SK-N-SH (cell line): ENCODE results near the gene KLHL42. TPM values are rescaled to one million over a fixed set of nuclear protein-coding genes. Genes with fewer than 3 reads are reported as not detected.

ENCODE experiments used
- CTCF ChIA-PET: fragments of 300-600, 350-600 bp; formaldehyde crosslinking; extraction: SDS; loops from one replicate; lab custom pipeline; 2021; lab: Yijun Ruan, JAX
- POLR2A ChIA-PET: fragments of 350-600 bp; sonication (Branson Sonifier 250); formaldehyde crosslinking; extraction: SDS; loops from one replicate; lab custom pipeline; 2020; ENCODE audit warnings: antibody characterized with exemption, inconsistent platforms; lab: Yijun Ruan, JAX
- DNase-seq: peaks from one replicate; pipeline ENCODE4 v3.0.0; 2012
- H2AFZ ChIP-seq: fragments of 200-600 bp; sonication (generic); 2 replicates; pipeline ENCODE4 v1.8.1; 2016; ENCODE audit warnings: antibody characterized with exemption, mild to moderate bottlenecking, low read depth
- H3F3A ChIP-seq: fragments of 200-600 bp; sonication (generic); replicated peaks from 2 replicates; pipeline ENCODE3; 2016; ENCODE audit warnings: antibody characterized with exemption, mild to moderate bottlenecking; ENCODE audit not compliant: insufficient read depth
- H3K27ac ChIP-seq, 2 experiments: fragments of 200-500 bp in 1 of 2; fragments of 200-600 bp in 1 of 2; sonication (Bioruptor generic) in 1 of 2; sonication (generic), shearing (Covaris generic) in 1 of 2; 2 replicates each; pipeline versions ENCODE4 v1.5.1 to v1.6.1; 2014 to 2016; ENCODE audit warnings: low read depth in 2 of 2, inconsistent platforms in 1 of 2, low read length in 1 of 2, mild to moderate bottlenecking in 1 of 2, mixed read lengths in 1 of 2
- H3K27me3 ChIP-seq: fragments of 200-600 bp; sonication (generic), shearing (Covaris generic); 2 replicates; pipeline ENCODE4 v1.6.1; 2016; ENCODE audit warnings: mixed run types; ENCODE audit not compliant: insufficient read depth
- H3K36me3 ChIP-seq, 2 experiments: fragments of 200-500 bp in 1 of 2; fragments of 200-600 bp in 1 of 2; sonication (Bioruptor generic) in 1 of 2; sonication (generic) in 1 of 2; replicated peaks in 1 of 2; 2 replicates each; pipeline versions ENCODE3 to v1.5.1; 2014 to 2016; ENCODE audit warnings: low read length in 1 of 2, mild to moderate bottlenecking in 1 of 2; ENCODE audit not compliant: insufficient read depth in 2 of 2, control insufficient read depth in 1 of 2
- H3K4me1 ChIP-seq, 2 experiments: fragments of 200-500 bp in 1 of 2; fragments of 200-600 bp in 1 of 2; sonication (Bioruptor generic) in 1 of 2; sonication (generic), shearing (Covaris generic) in 1 of 2; 2 replicates each; pipeline versions ENCODE4 v1.5.1 to v1.6.1; 2014 to 2016; ENCODE audit warnings: low read depth in 1 of 2, low read length in 1 of 2, mixed run types in 1 of 2; ENCODE audit not compliant: insufficient read depth in 2 of 2, control insufficient read depth in 1 of 2
- H3K4me2 ChIP-seq: fragments of 200-600 bp; sonication (generic), shearing (Covaris generic); 2 replicates; pipeline ENCODE4 v1.6.1; 2017; ENCODE audit warnings: mixed run types
- H3K4me3 ChIP-seq, 2 experiments: fragments of 200-500 bp in 1 of 2; fragments of 200-600 bp in 1 of 2; sonication (Bioruptor generic) in 1 of 2; sonication (generic), shearing (Covaris generic) in 1 of 2; 2 replicates each; pipeline versions ENCODE4 v1.5.1 to v1.8.1; 2014 to 2016; ENCODE audit warnings: low read depth in 2 of 2, inconsistent platforms in 1 of 2, low read length in 1 of 2, mild to moderate bottlenecking in 1 of 2, mixed read lengths in 1 of 2, moderate library complexity in 1 of 2
- H3K79me2 ChIP-seq: fragments of 200-600 bp; sonication (generic); 2 replicates; pipeline ENCODE4 v1.8.1; 2017; ENCODE audit warnings: mild to moderate bottlenecking; ENCODE audit not compliant: insufficient read depth
- H3K9ac ChIP-seq: fragments of 200-600 bp; sonication (generic); 2 replicates; pipeline ENCODE4 v1.6.1; 2017; ENCODE audit warnings: mixed run types
- H3K9me2 ChIP-seq: fragments of 200-600 bp; sonication (generic); 2 replicates; pipeline ENCODE4 v1.6.1; 2017; ENCODE audit warnings: mixed run types
- H3K9me3 ChIP-seq: fragments of 200-600 bp; sonication (generic); 2 replicates; pipeline ENCODE4 v1.6.1; 2017; ENCODE audit warnings: mixed run types, mild to moderate bottlenecking, moderate library complexity
- H4K20me1 ChIP-seq: fragments of 200-600 bp; sonication (generic); 2 replicates; pipeline ENCODE4 v1.6.1; 2017; ENCODE audit warnings: mild to moderate bottlenecking, mixed run types; ENCODE audit not compliant: insufficient read depth
- CHD2 ChIP-seq: fragments of 150-350 bp; IDR thresholded peaks from 2 replicates; pipeline ENCODE4 v1.6.1; 2018; ENCODE audit warnings: low read length; ENCODE audit not compliant: partially characterized antibody
- EP300 ChIP-seq, 2 experiments: IDR thresholded peaks; 2 replicates each; pipeline versions ENCODE4 v1.4.0 to v1.6.1; 2012; ENCODE audit warnings: borderline replicate concordance in 1 of 2, low read depth in 1 of 2, low read length in 1 of 2
- EZH2phosphoT487 ChIP-seq: fragments of 200-600 bp; sonication (generic); IDR thresholded peaks from 2 replicates; pipeline ENCODE4 v1.6.1; 2017; ENCODE audit warnings: low read depth, mixed run types, mild to moderate bottlenecking, antibody characterized with exemption, moderate library complexity, borderline replicate concordance
- FOSL2 ChIP-seq: IDR thresholded peaks from 2 replicates; pipeline ENCODE4 v1.4.0; 2012; ENCODE audit warnings: low read depth, mild to moderate bottlenecking, moderate library complexity, borderline replicate concordance
- GABPA ChIP-seq: IDR thresholded peaks from 2 replicates; pipeline ENCODE4 v1.4.0; 2012; ENCODE audit warnings: low read depth, mild to moderate bottlenecking
- IRF3 ChIP-seq: fragments of 150-350 bp; IDR thresholded peaks from 2 replicates; pipeline ENCODE4 v1.6.1; 2016; ENCODE audit warnings: mild to moderate bottlenecking, low read depth, low read length
- JUND ChIP-seq: IDR thresholded peaks from 2 replicates; pipeline ENCODE4 v1.4.0; 2012
- RAD21 ChIP-seq: IDR thresholded peaks from 2 replicates; pipeline ENCODE4 v1.6.1; 2012; ENCODE audit warnings: mild to moderate bottlenecking, low read length
- RFX5 ChIP-seq: IDR thresholded peaks from 2 replicates; pipeline ENCODE4 v1.6.1; 2012; ENCODE audit warnings: mild to moderate bottlenecking, improper control_type of control experiment, low read length
- WGBS: methylation state at CpG from one replicate; pipeline ENCODE4 v1.1.6; 2017; ENCODE audit warnings: low lambda C conversion rate; 5-methylcytosine and 5-hydroxymethylcytosine counted together
- polyA plus RNA-seq, 3 experiments: library from polyadenylated mRNA; depleted of rRNA; stranded (reverse); fragments of >200 nt; gene quantifications; 2 replicates each; pipeline ENCODE4 v1.2.3, GENCODE V29; 2012
- TF ChIP-seq, protein P1 (sequence below): IDR thresholded peaks from 2 replicates; pipeline ENCODE4 v1.6.1; 2012; ENCODE audit warnings: mild to moderate bottlenecking, low read depth, low read length, moderate library complexity
- TF ChIP-seq, protein P2 (sequence below): IDR thresholded peaks from 2 replicates; pipeline ENCODE4 v1.4.0; 2012; ENCODE audit warnings: low read depth

The KLHL42 gene
- polyA plus RNA-seq, 1 of the 3 experiments (the other 2 are of a cell fraction) = 11.7 TPM

GRCh38 chr12:27812502-27812901 is 32.5 kb downstream of the KLHL42 start:
- H3K4me3 ChIP-seq = no peak overlapping the region
- no peaks in the 10 kb centered on the region for H3K36me3 ChIP-seq
- no peak overlapping the region for H3K27ac ChIP-seq
- H3K27me3 ChIP-seq = no peaks in the 10 kb centered on the region
- peaks cover 0 to 5% of the 10 kb centered on the region in 2 experiments; a peak in 1 of 4 replicates for H3K4me1 ChIP-seq
- ChIA-PET CTCF (no interaction called here), POLR2A (interaction anchor here (2.0 kb wide), 1 partner anchor 33 kb away, joined by 11 read pairs; the partner anchor contains the start of genes KLHL42 and MANSC4)
- no peak overlapping the region for H2AFZ ChIP-seq
- no peaks in the 10 kb centered on the region for H4K20me1 ChIP-seq
- H3K79me2 ChIP-seq = no peaks in the 10 kb centered on the region
- H3K9ac ChIP-seq = no peak overlapping the region
- H3K9me2 ChIP-seq = no peaks in the 10 kb centered on the region
- no peak for DNase-seq
- no peaks in the 10 kb centered on the region for H3K9me3 ChIP-seq
- 59% methylated on average over 6 of the region's 6 CpGs for WGBS
- H3K4me2 ChIP-seq = no peak overlapping the region
- H3F3A ChIP-seq = no peaks in the 10 kb centered on the region
- TF ChIP-seq CHD2 = no peak
- TF ChIP-seq, all 33 proteins: peak for 0

- no peak for DNase-seq
- no peak overlapping the region for H3K4me2 ChIP-seq
Observed at GRCh38 chr12:27814411-27814810, 34.4 kb downstream of the KLHL42 start.

More at GRCh38 chr12:27814411-27814810, 34.4 kb downstream of the KLHL42 start:
- H3K9ac ChIP-seq = no peak overlapping the region
- CTCF ChIA-PET = interaction anchor here (1.2 to 1.9 kb wide), 4 partner anchors 80 to 126 kb away, joined by 3 to 6 read pairs (median 4); no protein-coding TSS in a partner anchor
- no peak overlapping the region for H3K4me3 ChIP-seq
- no peak for TF ChIP-seq FOSL2
- no peak for TF ChIP-seq EZH2phosphoT487
- no peak for TF ChIP-seq RFX5
- TF ChIP-seq EP300 (IDR thresholded peaks at IDR 0.05; ENCODE audit: borderline replicate concordance in 1 of 2, low read depth in 1 of 2, low read length in 1 of 2) = no peak
- TF ChIP-seq RAD21 = no peak
- no peak for TF ChIP-seq GABPA
- TF ChIP-seq, protein P1, sequence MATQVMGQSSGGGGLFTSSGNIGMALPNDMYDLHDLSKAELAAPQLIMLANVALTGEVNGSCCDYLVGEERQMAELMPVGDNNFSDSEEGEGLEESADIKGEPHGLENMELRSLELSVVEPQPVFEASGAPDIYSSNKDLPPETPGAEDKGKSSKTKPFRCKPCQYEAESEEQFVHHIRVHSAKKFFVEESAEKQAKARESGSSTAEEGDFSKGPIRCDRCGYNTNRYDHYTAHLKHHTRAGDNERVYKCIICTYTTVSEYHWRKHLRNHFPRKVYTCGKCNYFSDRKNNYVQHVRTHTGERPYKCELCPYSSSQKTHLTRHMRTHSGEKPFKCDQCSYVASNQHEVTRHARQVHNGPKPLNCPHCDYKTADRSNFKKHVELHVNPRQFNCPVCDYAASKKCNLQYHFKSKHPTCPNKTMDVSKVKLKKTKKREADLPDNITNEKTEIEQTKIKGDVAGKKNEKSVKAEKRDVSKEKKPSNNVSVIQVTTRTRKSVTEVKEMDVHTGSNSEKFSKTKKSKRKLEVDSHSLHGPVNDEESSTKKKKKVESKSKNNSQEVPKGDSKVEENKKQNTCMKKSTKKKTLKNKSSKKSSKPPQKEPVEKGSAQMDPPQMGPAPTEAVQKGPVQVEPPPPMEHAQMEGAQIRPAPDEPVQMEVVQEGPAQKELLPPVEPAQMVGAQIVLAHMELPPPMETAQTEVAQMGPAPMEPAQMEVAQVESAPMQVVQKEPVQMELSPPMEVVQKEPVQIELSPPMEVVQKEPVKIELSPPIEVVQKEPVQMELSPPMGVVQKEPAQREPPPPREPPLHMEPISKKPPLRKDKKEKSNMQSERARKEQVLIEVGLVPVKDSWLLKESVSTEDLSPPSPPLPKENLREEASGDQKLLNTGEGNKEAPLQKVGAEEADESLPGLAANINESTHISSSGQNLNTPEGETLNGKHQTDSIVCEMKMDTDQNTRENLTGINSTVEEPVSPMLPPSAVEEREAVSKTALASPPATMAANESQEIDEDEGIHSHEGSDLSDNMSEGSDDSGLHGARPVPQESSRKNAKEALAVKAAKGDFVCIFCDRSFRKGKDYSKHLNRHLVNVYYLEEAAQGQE = no peak
- TF ChIP-seq JUND = no peak
- no peak for TF ChIP-seq IRF3
- TF ChIP-seq, protein P2, sequence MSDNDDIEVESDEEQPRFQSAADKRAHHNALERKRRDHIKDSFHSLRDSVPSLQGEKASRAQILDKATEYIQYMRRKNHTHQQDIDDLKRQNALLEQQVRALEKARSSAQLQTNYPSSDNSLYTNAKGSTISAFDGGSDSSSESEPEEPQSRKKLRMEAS = no peak
- POLR2A ChIA-PET = interaction anchor here (1.8 kb wide), 1 partner anchor 34 kb away, joined by 4 read pairs; no protein-coding TSS in a partner anchor
- no peaks in the 10 kb centered on the region for H3K9me2 ChIP-seq
- H2AFZ ChIP-seq = no peak overlapping the region
- no peaks in the 10 kb centered on the region for H3K79me2 ChIP-seq
- H3K27ac ChIP-seq = peak overlapping the region in 1 of 2 experiments; percentile 12; a peak in 1 of 4 replicates
- H3F3A ChIP-seq = no peaks in the 10 kb centered on the region
- peaks cover 0 to 19% of the 10 kb centered on the region in 2 experiments; a peak in 2 of 4 replicates for H3K4me1 ChIP-seq
- no peaks in the 10 kb centered on the region for H3K36me3 ChIP-seq
- no peaks in the 10 kb centered on the region for H4K20me1 ChIP-seq
- 92% methylated on average over 2 of the region's 2 CpGs for WGBS
- H3K27me3 ChIP-seq = no peaks in the 10 kb centered on the region
- H3K9me3 ChIP-seq = no peaks in the 10 kb centered on the region
